GM21447 (cell line): ENCODE results near the gene TSC22D2.

Source experiments
- ATAC-seq: cut with Tn5 transposase; IDR thresholded peaks from one replicate; pipeline ENCODE4 v1.9.1; 2021; ENCODE audit not compliant: unreplicated experiment

TSC22D2 gene

DNA sequence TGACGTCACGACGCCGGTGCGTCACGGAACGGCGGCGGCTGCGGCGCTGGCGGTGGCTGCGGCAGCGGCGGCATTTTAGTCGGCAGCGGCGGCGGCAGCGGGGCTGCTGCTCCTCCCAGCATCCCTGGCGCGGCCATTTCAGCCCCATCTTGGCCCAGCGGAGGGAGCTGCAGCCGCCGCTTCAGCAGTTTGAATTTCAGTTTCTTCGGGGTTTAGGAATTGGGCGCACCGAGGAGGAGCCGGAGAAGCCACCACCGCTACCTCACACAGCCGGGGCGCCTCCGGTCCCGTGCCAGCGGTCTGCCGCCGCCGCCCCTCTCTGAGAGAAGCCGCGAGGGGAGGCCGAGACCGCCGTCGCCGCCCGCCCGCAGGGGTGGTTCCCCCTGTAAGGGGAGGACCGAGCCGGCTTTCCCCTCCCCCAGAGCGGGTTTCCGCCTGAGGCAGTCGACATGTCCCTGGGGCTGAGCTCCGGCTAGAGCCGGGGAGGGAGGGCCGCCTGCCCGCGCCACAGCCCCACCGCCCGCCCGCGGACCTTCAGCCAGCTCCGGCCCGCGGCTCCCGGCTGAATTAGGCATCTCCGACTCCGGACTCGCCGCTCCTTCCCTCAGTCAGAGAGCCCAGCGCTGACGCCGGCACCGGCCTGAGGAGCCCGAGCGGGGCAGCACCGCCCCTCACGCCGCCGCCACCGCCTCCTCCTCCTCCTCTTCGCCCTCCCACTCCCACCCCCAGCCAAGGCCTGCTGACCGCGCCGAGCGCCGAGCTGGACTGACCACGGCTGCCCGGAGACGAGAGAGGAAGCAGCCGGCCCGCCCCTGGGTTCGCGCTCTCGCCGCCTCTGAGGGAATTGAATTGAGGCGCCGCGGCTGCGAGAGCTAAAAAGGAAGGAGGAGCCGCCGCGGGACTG lies at the start of gene TSC22D2:
TSC22D2 (plus strand) TSS at position 78 of the 904 bp plus-strand sequence. CDS start 1,053 bp downstream, outside the sequence.
- ATAC-seq: peak; percentile 58

GRCh38 chr3:150359381-150359780 lies 48.7 kb upstream of the TSC22D2 start:
- ATAC-seq: no peak

DNA sequence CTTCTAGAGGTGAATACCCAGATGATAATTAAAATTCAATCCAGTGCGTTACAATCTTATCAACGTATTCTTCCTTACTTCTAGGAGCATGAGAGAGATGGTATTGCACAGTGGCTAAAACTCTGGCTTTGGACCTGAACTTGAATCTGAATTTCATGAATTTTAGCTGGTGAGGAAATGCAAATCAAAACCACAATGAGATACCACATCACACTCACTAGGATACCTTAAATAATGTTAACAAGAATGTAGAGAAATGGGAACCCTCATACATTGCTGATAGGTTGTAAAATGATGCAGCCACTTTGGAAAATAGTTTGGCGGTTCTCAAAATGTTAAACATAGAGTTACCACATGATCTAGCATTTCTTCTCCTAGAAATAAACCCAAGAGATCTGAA lies 47.1 kb upstream of the TSC22D2 start:
- no peak for ATAC-seq

- no peak for ATAC-seq
Measured at GRCh38 chr3:150362515-150363302, 45.4 kb upstream of the TSC22D2 start.

- no peak for ATAC-seq
Measured at GRCh38 chr3:150363420-150363819, 44.7 kb upstream of the TSC22D2 start.

- ATAC-seq: no peak
Measured at GRCh38 chr3:150365132-150365604, 42.9 kb upstream of the TSC22D2 start.

DNA sequence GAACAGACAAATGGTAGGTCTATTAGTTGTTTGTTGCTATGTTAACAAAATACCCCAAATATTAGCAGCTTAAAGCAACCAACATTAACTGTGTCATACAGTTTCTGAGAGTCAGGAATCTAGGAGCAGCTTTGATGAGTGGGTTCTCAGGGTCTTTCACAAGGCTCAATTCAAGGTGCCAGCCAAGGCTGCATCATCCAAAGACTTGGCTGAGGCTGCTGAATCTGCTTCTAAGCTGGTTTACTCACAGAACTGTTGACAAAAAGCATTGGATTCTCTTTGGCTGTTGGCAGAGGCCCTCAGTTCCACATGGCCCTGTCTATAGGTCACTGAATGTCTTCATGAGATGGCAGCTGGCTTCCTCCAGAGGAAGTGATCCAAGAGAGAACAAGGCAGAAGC lies 40.3 kb upstream of the TSC22D2 start:
- ATAC-seq: no peak

DNA sequence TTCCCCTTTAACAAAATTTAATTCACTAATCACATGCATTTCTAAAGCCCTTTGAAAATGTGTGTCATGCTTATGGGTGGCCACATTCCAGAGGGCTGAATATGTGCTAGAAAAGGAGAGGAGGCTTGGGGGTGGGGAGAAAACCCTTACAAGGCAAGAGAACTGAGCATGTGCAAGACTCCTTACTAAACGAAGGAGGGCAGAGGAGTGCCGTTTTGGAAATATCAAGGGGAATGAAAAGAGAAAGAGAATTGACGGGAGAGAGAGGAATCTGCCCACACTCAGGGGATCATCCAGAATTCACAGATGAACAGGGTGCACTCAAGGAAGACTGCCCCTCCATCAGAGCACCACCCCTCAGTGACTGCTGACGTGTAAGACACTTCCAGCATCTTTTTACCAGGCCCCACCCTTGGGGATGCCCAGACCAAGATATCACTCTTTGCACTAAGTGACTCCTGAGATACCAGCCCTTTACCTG lies 37.9 kb upstream of the TSC22D2 start:
- ATAC-seq: no peak

DNA sequence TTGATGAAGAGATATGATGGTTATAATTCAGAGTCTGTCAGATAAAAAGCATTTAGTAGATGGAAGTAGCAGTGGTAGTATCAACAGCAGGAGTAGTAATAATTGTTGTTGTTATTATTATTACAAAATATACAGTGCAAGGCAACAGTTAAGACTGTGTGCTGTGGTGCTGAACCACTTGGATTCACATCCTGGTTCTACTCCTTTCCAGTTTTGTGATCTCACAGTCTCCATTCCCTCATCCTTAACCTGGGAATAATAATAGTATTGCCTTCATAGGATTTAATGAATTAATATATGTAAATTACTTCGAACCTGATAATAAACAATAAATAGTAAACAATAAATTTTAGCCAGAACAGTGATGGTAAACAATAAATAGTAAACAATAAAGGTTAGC lies 37.1 kb upstream of the TSC22D2 start:
- ATAC-seq: no peak

- no peak for ATAC-seq
Measured at GRCh38 chr3:150371741-150372254, 36.3 kb upstream of the TSC22D2 start.

DNA sequence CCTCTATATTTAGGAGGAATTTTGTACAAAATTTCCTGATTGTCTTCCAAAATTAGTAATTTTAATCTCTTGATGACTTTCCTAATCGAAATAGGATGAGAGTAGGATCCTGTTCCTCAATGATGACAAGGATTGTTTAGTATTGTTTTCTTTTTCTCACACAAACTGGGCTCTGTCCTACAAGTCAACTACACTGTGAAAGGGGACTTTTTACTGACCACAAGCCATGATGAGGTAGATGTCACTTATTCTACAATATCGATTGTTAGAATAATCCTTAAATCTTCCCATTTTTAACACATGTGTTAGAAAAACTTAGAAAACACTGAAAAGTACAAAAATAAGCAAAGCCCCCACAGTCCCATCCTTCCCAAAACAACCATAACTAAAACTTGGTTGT lies 35.8 kb upstream of the TSC22D2 start:
- ATAC-seq: no peak

- peak; percentile 49 for ATAC-seq
Measured at GRCh38 chr3:150372722-150373121, 35.4 kb upstream of the TSC22D2 start.

- ATAC-seq: no peak
Measured at GRCh38 chr3:150373234-150373875, 34.7 kb upstream of the TSC22D2 start.

GRCh38 chr3:150374975-150375374 lies 33.1 kb upstream of the TSC22D2 start:
- ATAC-seq: no peak

- no peak for ATAC-seq
Measured at GRCh38 chr3:150376001-150376848, 31.9 kb upstream of the TSC22D2 start.

- no peak for ATAC-seq
Measured at GRCh38 chr3:150377601-150378300, 30.3 kb upstream of the TSC22D2 start.

GRCh38 chr3:150378301-150378748 lies 29.8 kb upstream of the TSC22D2 start:
- ATAC-seq: no peak

GRCh38 chr3:150379469-150379868 lies 28.6 kb upstream of the TSC22D2 start:
- ATAC-seq: no peak
